WI38 (cell line): ENCODE results near the gene GAREM1.
A peak's percentile ranks its signal among the peaks of the same experiment; 100 is the strongest.

Experiments used
- H3K4me3 ChIP-seq: 2 replicates; pipeline ENCODE4 v1.5.1; 2011; ENCODE audit warnings: low read depth, mild to moderate bottlenecking, control low read depth, low read length
- TF ChIP-seq, protein P1 (sequence below): IDR thresholded peaks from 2 replicates; pipeline ENCODE4 v1.5.1; 2012; ENCODE audit warnings: low read depth, mild to moderate bottlenecking, control low read depth, low read length

GAREM1 gene

DNA sequence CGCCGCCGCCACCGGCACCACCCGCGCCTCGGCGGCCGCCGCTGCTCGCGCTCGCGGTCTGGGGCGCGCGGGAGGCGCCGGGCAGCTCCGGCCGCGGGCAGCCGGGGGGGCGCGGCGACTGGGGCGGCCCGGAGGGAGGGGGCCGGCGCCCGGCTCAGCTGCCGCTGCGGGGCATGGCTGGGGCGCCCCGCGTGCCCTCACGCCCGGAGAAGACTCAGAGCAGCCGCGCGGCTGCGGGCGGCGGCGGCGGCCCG lies 295 bp downstream of the GAREM1 start:
- TF ChIP-seq, protein P1, sequence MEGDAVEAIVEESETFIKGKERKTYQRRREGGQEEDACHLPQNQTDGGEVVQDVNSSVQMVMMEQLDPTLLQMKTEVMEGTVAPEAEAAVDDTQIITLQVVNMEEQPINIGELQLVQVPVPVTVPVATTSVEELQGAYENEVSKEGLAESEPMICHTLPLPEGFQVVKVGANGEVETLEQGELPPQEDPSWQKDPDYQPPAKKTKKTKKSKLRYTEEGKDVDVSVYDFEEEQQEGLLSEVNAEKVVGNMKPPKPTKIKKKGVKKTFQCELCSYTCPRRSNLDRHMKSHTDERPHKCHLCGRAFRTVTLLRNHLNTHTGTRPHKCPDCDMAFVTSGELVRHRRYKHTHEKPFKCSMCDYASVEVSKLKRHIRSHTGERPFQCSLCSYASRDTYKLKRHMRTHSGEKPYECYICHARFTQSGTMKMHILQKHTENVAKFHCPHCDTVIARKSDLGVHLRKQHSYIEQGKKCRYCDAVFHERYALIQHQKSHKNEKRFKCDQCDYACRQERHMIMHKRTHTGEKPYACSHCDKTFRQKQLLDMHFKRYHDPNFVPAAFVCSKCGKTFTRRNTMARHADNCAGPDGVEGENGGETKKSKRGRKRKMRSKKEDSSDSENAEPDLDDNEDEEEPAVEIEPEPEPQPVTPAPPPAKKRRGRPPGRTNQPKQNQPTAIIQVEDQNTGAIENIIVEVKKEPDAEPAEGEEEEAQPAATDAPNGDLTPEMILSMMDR = no peak
- H3K4me3 ChIP-seq = peak overlapping the region; percentile 57

DNA sequence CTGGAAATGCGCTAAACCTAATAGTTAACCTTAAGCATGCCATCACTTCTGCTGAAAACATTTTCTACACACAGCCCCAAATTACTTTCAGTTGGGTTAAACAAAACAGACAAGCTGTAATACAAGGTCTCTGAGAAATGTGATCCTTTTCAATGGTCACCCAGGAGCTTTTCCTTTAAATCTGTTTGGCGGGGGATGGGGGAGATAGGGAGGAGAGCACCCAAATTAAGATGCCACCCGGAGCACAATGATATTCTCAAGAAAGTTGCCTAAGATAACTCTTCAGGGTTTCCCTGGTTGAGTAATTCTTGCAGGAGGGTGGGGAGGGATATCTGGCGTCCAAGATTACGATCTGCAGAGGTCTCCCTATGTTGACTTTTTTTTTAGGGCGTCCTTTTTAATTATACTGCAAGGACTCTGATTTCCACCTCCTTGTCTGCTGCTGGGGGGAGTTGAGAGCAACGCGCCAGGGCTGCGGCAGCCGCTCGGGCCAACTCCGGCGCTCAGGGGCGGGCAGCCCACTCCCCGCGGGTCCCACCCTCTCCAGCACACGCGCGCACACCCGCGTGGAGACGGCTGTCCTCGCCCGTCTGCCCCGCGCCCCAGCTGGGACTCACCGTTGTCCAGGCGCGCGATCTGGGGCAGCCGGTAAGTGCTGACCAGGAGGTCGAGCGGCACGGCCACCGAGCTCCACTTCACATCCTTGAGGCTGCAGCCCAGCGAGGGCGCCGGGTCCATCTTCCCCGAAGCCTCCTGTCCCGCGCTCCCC lies 807 bp downstream of the GAREM1 start:
- TF ChIP-seq, protein P1 = no peak
- peak overlapping the region; percentile 57 for H3K4me3 ChIP-seq

DNA sequence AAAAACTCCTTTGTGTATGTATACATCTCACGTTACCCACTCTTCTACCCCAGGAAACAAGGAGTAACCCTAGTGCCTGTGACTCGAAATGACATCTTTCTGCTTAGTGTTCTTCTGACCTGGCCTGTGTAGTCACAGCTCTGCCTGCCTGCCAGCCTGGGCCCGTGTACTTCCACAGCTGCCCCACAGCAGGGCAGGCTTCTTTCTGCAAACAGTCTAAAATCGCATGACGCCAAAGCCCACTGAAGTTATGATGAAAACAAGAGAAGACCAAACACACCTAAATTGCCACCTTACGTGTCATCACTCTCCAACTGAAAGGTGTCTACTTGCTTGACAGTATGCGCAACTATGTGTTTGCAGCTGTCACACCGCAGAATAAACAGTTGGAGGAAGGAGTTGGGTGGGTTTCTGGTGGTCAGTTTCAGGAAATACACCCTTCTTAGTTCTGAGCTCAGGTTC lies 1.5 kb downstream of the GAREM1 start:
- no peak overlapping the region for H3K4me3 ChIP-seq
- TF ChIP-seq, protein P1 = no peak

DNA sequence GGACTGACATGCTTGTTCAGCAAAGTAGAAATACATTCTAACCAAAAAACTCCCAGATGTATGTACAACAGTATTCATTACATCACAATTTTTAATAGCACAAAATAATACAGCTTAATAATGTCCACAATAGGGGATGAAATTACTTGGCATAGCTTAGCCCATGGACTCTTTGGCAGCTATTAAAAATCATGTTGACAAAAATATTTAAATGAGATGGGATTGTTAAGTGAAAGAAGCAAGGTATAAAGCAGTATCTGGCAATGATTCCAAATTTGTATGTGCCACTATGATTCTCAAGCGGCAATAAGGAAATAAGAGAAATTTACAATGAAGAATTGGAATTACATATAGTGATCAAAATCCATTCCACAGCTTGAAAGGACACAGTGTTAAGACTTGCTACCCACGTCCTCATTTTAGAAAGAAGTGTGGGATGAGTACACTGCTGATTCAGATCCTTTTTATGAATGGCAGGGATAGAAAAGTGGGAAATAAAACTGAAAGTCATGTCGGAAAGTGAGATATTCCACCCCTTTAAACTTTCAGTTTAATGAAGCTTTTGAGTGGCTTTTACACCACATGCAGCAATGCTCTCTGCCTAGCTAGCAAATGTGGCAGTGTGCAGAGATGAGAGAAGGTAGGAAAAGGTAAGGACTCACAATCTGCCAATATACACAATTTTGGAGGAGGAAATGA lies 2.4 kb downstream of the GAREM1 start:
- H3K4me3 ChIP-seq = no peak overlapping the region
- TF ChIP-seq, protein P1 = no peak

DNA sequence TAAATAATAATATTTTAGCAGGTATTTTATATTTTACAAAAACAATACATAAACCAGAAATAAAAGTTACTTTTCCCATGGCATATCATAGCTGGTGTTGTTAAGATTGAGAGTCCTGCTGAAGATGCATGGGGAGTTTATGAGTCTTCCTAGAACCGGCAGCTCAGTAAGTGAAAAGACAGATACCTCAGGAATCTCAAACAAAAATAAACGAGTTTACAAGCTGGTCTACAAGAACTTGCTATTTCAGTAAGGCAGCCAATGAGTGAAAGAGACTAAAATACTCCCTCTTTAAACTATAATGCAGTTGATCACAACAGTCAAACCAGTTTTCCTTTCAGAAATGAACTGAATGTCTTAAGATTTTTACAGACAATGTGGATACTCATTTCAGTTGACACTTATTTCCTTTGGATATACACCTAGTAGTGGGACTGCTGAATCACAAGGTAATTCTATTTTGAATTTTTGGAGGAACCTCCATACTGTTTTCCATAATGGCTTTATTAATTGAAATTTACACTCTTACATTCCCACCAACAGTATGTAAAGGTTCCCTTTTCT lies 8.9 kb downstream of the GAREM1 start:
- TF ChIP-seq, protein P1 = no peak

DNA sequence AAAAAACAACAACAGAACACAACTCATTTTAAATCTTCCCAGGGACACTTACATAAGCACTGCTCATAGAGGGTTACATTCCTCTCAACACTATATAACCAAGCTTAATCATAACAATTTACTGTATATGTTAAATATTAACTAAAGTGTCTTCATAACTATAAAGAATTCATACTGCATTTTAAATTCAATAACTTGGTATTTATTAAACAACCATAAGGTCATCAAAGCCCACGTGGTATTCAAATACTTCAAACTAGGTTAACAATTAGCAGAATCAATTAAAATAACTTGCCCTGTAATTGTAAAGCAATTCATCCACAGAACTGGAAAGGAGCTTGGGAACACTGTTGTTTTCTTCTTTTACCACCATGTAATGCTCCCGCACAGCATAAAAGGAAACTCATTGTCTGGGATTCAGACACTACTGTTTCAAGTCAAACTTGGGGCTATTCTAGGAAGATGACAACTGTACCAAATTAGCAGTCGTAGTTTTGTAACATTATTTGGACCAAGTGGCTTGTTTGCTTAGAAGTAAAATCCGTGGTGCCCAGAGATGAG lies 10.4 kb downstream of the GAREM1 start:
- no peak overlapping the region for H3K4me3 ChIP-seq
- TF ChIP-seq, protein P1 = no peak

More for the DNA sequence above, 8.9 kb downstream of the GAREM1 start:
- no peak overlapping the region for H3K4me3 ChIP-seq
